ENCODE measurements around the gene ZNF362.
"Not testable (repeated sequence)": the region's sequence is repeated elsewhere in the genome, so short reads cannot be mapped to it uniquely, and the experiment has no call there.

ZNF362 gene

GRCh38 chr1:33306653-33307493 lies 50.6 kb downstream of the ZNF362 start:
- DNase-seq (ENCODE audit: low read depth) = no peak

- no peak for DNase-seq (ENCODE audit: low read depth)
Observed at GRCh38 chr1:33307494-33307864, 51.2 kb downstream of the ZNF362 start.

- not testable (repeated sequence) for DNase-seq (ENCODE audit: low read depth)
Observed at GRCh38 chr1:33309351-33309750, 53.1 kb downstream of the ZNF362 start.

- no peak for DNase-seq (ENCODE audit: low read depth)
Observed at GRCh38 chr1:33310702-33311101, 54.4 kb downstream of the ZNF362 start.

DNA sequence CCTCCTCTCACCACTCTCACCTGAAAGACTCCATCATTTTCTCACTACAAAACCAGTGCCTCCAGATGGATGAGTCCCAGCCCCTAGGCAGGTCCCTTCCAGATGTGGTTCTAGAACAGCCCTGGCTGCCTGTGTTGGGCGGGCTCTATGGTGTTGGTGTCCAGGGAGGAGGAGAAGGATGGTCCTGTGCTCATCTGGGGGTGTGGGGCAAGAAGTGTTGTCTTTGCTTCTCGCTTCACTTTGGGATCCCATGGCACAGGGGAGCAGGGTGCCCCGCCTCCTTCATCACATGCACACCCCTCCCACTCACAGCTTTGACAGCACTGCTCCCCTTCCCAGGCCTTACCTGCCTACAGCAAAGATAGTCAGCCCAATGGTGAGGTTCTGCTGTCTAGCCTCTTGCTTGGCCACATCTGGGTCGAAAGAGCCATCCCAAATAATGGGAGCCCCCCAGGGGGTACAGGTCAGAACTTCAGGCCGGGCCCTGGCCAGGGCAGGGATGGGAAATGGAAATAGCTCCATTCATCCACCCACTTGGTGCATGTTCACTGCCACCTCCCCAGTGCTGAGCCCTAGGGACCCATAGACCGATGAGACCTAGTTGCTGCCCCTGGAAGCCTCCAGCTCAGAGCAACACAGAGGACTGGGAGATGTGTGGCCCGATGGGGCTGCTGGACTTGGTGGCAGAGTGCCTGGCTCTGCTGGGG lies 55.6 kb downstream of the ZNF362 start:
- DNase-seq (ENCODE audit: low read depth) = no peak

- no peak for DNase-seq (ENCODE audit: low read depth)
Observed at GRCh38 chr1:33312413-33312749, 56.1 kb downstream of the ZNF362 start.

DNA sequence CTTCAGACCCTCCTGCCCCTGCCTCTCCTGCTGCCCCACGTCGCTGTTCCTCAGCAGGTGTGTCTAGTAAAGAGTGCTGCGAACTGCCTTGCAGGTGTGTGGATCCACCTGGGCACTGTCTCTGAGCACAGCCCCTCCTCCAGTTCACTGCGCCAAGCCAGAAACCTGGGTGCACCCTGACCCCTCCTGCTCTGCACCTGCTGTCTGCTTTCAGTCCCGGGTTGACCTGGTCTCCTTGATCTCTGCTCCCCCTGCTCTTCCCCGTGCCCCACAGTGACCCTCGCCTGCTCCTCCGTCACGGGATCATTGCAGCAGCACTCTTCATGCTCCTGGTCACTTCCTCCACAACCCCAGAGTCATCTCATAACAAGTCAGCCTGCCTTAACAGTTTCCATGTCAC lies 58.1 kb downstream of the ZNF362 start:
- no peak for DNase-seq (ENCODE audit: low read depth)

DNA sequence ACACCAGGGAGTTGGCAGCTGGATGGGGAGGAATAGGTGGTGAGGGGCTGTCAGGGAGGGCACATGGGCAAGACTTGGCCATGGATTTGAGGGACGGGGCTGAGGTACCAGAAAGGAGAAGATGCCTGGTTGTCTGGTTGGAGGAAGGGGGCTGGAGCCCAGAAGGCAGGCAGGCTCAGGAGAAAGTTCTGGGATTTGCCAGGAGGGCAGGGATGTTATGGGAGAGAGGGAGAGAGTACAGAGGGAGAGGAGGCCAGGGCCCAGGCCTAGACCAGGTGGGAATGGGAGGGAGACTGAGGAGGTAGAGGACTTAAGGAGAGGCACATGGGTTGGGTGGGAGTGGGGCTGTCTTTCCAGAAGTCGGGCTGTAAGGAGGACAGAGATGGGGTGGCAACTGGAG lies 60.3 kb downstream of the ZNF362 start:
- no peak for DNase-seq (ENCODE audit: low read depth)

- no peak for DNase-seq (ENCODE audit: low read depth)
Observed at GRCh38 chr1:33317354-33317753, 61.1 kb downstream of the ZNF362 start.

DNA sequence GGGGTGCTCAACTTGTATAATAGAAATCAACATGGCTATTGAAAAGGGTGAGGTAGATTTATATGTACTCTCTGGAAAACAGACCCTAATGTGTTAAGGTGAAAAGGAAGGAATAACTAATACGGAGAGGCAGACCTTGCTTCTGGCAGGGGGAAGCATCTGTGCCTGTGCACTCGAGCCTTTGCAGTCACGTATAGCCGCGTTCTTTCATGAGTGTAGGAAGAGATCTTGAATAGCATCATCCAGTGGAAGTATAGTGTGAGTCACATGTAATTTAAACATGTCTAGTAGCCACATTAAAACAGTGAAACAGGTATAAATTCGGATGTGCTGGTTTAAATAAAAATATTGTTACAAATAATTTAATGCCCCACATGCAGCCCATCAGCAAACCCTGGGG lies 61.7 kb downstream of the ZNF362 start:
- no peak for DNase-seq (ENCODE audit: low read depth)

DNA sequence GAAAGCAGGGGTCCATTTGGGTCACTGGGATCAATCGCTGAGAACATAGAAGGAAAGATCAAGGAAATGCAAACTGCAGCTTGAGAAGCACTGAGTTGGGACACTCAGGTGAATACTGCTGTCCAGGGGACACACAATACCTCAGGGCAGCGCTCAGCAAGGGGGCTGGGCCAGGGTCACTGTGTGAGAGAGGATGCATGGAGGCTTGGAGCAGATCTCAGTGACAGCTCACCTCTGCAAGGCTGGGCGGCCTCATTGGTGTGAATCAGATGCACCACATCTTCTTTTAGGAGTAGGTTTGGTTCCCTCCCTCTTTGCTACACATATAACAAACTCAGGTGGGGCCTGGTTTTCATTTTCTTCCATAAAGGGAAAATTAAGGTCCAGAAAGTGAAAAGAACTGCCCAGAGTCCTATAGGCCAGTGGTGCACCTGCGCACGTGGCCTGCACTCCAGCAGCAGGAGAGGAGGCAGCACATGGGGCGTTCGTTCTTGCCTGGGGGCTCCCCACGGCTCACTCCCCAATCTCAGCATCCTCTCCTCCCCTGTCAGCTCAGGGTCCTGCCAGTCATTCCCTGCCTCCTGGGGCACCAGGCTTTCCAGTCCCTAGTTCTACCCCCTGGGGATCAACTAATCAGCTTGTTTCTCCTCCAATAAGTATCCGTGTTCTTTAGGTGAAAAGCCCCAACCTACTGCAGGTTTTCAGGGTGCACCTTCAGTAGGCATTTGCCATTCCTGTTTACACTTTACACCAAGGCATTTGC lies 63.1 kb downstream of the ZNF362 start:
- DNase-seq (ENCODE audit: low read depth) = no peak

DNA sequence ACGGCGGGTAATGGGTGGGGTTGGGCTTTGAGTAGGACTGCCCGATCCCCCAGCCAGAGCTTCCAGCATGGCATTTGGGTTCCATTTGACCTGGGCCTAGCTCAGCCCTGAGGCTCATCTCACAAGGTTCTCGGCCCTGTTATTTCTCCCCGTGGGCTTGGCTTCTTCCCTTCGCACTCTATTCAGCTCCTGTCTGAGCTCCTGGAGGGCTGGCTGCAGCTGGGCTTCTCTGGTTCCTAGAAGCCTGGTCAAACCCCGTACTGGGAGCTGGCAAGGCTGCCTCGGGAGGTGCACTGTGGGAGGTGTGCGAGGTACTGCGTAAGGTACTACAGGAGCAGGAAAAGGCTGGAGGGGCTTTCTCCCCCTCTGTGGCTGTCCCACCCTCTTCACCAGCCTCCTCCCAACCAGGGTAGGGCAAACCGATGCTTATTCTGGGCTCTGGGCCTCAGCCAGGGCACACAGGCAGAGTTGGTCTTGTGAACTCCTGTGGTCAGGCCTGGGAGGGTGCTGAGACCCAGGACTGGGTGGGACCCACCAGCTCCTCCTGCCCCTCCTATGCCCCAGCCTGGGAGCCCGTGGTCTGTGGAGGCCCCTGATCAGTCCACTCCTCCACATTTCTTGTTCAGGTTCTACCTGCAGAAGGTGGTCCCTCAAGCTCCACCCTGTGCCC lies 63.8 kb downstream of the ZNF362 start:
- DNase-seq (ENCODE audit: low read depth) = no peak

DNA sequence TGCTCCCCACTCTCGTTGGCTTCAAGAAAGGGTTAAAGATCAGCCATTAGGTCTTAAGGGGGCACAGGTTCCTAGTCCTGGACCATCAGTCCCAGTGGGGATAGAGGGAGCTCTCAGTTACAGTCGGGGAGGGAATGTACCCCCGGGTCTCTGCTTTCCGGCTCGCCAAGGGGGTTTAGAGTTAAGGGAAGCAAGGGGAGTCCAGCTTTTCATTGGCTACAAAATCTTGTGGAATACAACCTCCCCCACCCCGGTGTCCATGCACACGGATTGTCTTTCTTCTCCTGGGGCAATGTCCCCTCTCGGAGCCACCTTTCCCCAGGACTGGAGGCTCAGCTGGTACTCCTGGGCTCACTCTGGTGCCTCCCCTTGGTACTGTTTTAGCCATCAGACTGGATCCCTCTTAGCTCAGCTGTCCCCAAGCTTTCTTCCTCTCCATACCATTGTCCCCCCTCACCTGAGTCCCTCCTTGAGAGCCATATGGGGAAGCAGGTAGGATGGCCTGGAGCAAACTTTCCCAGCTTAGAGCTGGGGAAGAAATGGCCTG lies 64.4 kb downstream of the ZNF362 start, which contains the start of gene A3GALT2:
TSS of gene A3GALT2 (minus strand) at position 480 of the 547 bp plus-strand sequence. CDS start at position 480, 0 bp downstream.
- DNase-seq (ENCODE audit: low read depth) = no peak

DNA sequence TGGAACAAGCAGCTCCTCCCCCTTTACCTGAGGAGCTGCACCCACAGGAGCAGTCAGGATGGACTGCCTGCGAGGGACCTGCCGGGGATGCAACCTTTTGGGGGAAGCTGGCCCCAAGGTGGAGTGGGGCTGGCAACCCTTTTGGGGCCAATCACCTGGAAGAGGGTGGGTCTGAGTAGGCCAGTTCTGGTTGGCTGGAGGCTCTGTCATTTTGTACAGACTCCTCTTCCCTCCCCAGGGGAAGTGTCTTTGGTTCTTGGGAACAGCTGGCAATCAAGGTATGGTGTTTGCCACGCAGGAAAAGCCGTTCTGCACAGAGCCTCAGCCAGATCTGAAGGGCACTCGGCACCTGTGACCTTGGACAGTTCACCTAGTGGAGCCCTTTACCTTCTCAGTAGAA lies 64.9 kb downstream of the ZNF362 start:
- no peak for DNase-seq (ENCODE audit: low read depth)

DNA sequence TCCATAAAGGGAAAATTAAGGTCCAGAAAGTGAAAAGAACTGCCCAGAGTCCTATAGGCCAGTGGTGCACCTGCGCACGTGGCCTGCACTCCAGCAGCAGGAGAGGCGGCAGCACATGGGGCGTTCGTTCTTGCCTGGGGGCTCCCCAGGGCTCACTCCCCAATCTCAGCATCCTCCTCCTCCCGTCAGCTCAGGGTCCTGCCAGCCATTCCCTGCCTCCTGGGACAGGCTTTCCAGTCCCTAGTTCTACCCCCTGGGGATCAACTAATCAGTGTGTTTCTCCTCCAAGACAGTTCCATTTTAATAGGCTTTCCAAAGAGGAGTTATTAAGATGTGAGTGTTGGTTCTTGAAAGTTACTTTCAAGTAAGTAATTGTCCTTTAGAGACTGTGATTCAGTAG lies 65.8 kb downstream of the ZNF362 start:
- no peak for DNase-seq (ENCODE audit: low read depth)

DNA sequence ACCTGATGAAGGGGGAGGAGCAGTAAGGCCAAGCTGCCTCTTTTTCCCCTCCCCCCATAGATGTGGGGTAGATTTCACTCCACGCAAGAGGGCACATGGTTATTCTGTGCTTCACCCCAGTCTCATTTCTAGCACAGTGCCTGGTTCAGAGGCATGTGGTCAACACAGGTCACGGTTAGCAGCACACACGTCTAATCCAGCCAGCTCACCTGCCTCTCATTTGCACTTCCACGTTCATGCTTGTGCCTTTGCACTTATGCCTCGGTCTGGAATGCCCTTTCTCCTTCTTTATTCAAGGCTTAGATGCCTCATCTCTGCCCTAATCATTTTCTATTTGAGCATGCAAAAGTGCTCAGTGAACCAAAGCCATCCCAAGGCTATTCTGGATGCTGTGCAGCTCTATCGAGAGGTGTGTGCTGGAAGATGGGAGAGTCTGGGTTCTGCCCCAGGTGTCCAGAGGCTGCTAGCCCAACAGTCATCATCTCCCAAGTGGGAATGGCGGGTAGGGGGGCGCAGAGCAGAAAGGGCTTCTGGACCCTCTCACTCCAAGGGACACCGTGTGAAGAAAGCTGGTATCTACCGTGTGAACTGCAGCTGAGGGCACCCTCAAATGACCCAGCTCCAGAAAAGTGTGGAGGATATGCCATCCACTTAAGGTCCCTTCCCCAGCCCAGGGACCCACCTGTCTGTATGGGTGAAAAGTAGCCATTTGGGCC lies 66.7 kb downstream of the ZNF362 start:
- DNase-seq (ENCODE audit: low read depth) = no peak

DNA sequence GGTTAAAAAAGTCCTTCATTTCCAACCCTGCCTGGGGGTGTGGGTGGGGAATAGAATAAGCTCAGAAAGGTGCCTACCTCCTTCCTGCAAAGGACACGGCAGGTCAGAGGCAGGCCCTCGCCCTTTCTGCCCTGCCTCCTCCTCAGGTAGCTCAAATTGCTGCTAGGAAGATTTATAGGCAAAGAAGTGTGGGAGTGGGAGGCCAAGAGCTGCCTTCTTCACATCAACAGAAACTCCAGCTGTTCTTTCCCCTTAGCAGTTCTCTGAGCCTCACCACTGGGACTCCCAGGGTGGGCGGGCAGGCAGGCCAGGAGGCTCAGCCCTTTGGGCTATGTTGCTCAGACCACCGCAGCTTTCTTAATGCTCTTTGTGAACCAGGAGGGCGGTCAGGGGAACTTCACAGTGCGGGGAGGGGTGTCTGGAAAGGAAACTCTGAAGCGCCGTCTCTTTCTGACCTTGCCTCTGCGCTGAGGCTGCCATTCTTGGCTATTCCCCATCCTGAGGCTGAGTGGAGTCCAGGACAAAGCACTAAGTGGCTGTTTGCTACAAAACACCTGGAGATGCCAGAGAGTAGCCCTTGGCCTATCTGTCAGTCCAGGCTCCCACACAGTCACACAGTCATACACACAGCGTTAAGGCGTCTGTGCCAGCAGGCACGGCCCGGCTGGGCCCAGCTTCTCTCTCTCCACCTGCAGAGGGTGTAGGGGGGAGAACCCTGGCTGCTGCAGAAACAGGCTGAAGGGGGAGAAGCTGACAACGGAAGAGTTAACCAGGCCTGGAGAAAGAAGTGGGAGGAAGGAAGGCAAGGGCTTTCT lies 67.6 kb downstream of the ZNF362 start:
- DNase-seq (ENCODE audit: low read depth) = no peak

DNA sequence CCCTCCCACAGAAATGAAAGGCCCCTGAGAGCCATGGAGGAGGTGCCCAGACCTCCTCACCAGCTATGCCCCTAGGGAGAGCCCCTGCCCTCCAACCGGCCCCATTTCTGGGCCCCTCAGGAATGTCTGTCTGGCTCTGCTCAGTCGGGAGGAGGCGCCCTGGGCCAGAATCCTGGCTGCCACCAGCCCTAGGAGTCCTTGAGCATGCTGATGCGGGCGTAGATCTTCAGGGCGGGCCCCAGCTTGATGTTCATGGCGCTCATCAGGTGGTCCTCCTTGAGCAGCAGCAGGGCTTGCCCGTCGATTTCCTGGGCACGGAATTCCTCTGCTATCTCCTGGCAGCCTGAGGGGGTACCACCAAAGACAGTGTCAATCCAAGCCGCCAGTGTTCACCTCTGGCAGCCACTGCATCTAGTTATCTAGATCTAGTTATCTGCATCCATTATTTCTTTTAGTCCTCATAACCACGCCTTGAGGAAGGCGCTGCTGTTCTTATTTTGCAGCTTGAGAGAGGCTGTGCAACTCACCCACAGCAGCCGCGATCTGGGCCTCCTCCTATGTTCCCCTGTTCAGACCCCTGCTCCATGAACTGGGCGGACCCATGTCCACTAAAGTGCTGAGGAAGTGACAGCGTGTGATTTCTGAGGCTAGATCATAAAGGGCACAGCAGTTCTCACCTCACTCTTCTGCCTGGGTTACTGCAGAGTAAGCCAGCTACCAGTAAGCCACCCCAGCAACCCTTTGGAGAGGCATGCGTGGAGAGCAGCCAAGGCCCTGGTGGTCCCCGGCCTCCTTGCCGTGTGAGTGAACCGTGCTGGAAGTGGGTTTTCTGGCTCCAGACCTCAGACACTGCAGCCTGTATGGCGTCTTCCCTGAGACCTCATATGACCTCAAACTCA lies 68.6 kb downstream of the ZNF362 start:
- DNase-seq (ENCODE audit: low read depth) = no peak

GRCh38 chr1:33326785-33327184 lies 70.5 kb downstream of the ZNF362 start:
- DNase-seq (ENCODE audit: low read depth) = no peak

Measured in GM04504 (cell line).